HL-60 (cell line): Measurements from ENCODE around the gene PLCL2.

Experiments
- GABPA ChIP-seq: IDR thresholded peaks from 2 replicates; pipeline ENCODE4 v1.6.1; 2012; ENCODE audit warnings: low read depth
- POLR2AphosphoS5 ChIP-seq: IDR thresholded peaks from 2 replicates; pipeline ENCODE4 v1.6.1; 2012; ENCODE audit warnings: low read depth
- SPI1 ChIP-seq: IDR thresholded peaks from 2 replicates; pipeline ENCODE4 v1.6.1; 2012; ENCODE audit warnings: low read depth, mild to moderate bottlenecking, borderline replicate concordance
- TF ChIP-seq, protein P1 (sequence below): IDR thresholded peaks from one replicate; pipeline ENCODE4 v1.5.1; 2011; ENCODE audit warnings: low read length, control low read depth, inconsistent platforms; ENCODE audit not compliant: insufficient read depth
- TF ChIP-seq, protein P2 (sequence below): IDR thresholded peaks from 2 replicates; pipeline ENCODE4 v1.6.1; 2012; ENCODE audit warnings: low read depth; ENCODE audit not compliant: insufficient replicate concordance

DNA sequence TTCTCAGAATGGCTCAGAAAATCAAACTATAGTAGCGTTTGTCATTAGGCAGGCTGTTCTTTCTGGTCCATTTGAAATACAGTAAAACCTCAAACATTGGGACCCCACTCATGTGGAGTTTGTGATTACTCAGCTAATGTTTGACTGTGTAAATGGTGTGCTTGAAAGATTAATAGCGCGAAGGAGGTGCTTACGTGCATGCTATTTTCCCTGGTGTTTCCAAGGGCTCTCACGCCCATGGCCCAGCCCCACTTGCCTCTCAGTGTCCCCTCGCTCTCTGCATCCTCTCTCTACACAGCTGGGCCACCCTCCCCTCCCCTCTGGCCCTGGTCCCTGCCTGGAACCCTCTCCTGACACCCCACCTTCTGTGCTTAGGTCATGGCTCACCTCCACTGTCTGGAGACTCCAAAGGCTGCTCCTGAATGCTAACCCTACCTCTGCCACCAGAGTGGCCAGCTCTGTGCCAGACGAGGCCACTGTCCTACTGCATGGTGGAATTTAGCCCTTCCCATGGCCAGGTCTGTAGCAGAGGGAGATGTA lies 194.2 kb downstream of the PLCL2 start:
- TF ChIP-seq, protein P1, sequence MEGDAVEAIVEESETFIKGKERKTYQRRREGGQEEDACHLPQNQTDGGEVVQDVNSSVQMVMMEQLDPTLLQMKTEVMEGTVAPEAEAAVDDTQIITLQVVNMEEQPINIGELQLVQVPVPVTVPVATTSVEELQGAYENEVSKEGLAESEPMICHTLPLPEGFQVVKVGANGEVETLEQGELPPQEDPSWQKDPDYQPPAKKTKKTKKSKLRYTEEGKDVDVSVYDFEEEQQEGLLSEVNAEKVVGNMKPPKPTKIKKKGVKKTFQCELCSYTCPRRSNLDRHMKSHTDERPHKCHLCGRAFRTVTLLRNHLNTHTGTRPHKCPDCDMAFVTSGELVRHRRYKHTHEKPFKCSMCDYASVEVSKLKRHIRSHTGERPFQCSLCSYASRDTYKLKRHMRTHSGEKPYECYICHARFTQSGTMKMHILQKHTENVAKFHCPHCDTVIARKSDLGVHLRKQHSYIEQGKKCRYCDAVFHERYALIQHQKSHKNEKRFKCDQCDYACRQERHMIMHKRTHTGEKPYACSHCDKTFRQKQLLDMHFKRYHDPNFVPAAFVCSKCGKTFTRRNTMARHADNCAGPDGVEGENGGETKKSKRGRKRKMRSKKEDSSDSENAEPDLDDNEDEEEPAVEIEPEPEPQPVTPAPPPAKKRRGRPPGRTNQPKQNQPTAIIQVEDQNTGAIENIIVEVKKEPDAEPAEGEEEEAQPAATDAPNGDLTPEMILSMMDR: no peak
- TF ChIP-seq SPI1 (no peak), POLR2AphosphoS5 (no peak), GABPA (no peak)
- TF ChIP-seq, protein P2, sequence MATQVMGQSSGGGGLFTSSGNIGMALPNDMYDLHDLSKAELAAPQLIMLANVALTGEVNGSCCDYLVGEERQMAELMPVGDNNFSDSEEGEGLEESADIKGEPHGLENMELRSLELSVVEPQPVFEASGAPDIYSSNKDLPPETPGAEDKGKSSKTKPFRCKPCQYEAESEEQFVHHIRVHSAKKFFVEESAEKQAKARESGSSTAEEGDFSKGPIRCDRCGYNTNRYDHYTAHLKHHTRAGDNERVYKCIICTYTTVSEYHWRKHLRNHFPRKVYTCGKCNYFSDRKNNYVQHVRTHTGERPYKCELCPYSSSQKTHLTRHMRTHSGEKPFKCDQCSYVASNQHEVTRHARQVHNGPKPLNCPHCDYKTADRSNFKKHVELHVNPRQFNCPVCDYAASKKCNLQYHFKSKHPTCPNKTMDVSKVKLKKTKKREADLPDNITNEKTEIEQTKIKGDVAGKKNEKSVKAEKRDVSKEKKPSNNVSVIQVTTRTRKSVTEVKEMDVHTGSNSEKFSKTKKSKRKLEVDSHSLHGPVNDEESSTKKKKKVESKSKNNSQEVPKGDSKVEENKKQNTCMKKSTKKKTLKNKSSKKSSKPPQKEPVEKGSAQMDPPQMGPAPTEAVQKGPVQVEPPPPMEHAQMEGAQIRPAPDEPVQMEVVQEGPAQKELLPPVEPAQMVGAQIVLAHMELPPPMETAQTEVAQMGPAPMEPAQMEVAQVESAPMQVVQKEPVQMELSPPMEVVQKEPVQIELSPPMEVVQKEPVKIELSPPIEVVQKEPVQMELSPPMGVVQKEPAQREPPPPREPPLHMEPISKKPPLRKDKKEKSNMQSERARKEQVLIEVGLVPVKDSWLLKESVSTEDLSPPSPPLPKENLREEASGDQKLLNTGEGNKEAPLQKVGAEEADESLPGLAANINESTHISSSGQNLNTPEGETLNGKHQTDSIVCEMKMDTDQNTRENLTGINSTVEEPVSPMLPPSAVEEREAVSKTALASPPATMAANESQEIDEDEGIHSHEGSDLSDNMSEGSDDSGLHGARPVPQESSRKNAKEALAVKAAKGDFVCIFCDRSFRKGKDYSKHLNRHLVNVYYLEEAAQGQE: no peak
